Fibroblast of mammary gland (primary cell): ENCODE results near the gene CD34.

ENCODE experiments used
- DNase-seq: peaks from one replicate; pipeline ENCODE4 v3.0.0-alpha.2; 2010; ENCODE audit warnings: low read depth
- H3K4me3 ChIP-seq: 2 replicates; pipeline ENCODE4 v1.5.1; 2011; ENCODE audit warnings: low read depth, mild to moderate bottlenecking, low read length, moderate library complexity; ENCODE audit not compliant: control insufficient read depth
- CTCF ChIP-seq: conservative IDR thresholded peaks from 2 replicates; pipeline ENCODE4 v1.5.1; 2011; ENCODE audit warnings: low read depth, low read length, inconsistent platforms; ENCODE audit not compliant: control insufficient read depth, insufficient read depth

Gene CD34

GRCh38 chr1:207838156-207839082 is 72.5 kb downstream of the CD34 start:
- no peak for TF ChIP-seq CTCF
- peak; percentile 24 for DNase-seq

GRCh38 chr1:207837673-207838072 is 73.3 kb downstream of the CD34 start:
- H3K4me3 ChIP-seq = no peak overlapping the region
- no peak for TF ChIP-seq CTCF
- DNase-seq = no peak

More at GRCh38 chr1:207838156-207839082, 72.5 kb downstream of the CD34 start:
- no peak overlapping the region for H3K4me3 ChIP-seq

DNA sequence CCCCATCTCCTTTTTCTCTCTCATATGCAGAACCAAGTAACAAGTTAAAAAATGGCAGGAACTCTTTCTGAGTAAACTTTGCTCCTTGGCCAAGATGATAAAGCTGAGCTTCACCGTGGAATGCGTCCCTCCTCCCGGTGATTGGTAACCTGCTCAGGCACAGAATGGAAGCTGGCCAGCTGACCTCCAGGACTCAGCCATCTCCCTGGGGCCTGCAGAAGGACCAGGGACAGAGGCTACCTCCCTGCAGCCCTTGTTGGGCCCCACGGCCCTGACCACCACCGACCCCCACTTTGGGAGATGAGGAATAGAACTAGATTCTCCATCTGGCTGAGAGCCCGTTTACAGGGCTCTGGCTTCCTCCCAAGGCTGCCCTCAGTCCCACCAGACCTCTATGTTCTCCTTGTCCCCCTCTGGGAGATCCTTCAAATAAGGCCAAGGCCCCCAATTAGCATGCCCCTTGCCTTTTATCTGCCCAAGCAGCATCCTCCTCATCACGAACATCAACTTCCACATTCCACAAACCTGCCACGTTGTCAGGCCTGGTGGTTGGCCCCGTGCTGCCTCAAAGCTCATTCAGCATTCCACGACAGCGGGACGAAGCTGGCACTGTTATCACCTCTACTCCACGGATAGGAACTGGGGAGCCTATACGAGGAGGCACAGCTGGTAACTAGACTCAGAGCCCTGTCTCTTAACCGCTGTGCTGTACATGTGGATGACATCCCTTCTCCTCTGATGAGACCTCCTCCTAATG is 74.2 kb downstream of the CD34 start:
- H3K4me3 ChIP-seq = no peak overlapping the region
- no peak for TF ChIP-seq CTCF
- no peak for DNase-seq

DNA sequence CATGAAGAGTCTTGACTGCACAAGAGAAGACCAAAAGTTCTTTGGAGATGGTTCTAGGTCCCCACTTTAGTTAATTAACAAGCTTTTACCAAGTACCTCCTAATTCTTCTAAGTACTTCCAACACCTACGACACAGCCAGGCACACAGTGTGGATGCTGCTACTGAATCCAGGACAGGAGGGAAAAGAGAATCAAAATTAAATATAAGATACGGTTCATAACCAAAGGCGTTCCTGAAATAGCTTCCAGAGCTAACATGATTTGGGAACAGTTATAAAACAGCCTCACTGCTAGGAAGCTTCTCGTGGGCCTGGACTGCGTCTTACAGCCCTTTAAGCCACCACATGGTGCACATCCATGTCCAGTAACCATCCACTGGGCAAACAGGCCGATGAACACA is 75.0 kb downstream of the CD34 start:
- DNase-seq = no peak
- H3K4me3 ChIP-seq = no peak overlapping the region
- no peak for TF ChIP-seq CTCF

- no peak for TF ChIP-seq CTCF
- no peak for DNase-seq
- no peak overlapping the region for H3K4me3 ChIP-seq
Observed at GRCh38 chr1:207833956-207834660, 76.8 kb downstream of the CD34 start.

GRCh38 chr1:207833381-207833780 is 77.5 kb downstream of the CD34 start:
- H3K4me3 ChIP-seq = no peak overlapping the region
- no peak for TF ChIP-seq CTCF
- no peak for DNase-seq
